OCI-LY3 (cell line): ENCODE measurements around the gene BATF2.
A peak's percentile ranks its signal among the peaks of the same experiment; 100 is the strongest.

Source experiments
- H2AFZ ChIP-seq: fragments of 200-600, 300-600 bp; shearing (Covaris generic); 2 replicates; pipeline ENCODE4 v1.6.0; 2014; ENCODE audit warnings: antibody characterized with exemption, low read depth, low read length
- H3K27ac ChIP-seq: fragments of 200-600, 300-600 bp; sonication (generic); 2 replicates; pipeline ENCODE4 v1.5.1; 2014; ENCODE audit warnings: mild to moderate bottlenecking, low read length, moderate library complexity, mixed read lengths
- H3K27me3 ChIP-seq: fragments of 200-600, 300-600 bp; sonication (generic); 2 replicates; pipeline ENCODE4 v1.6.1; 2014; ENCODE audit warnings: low read depth, low read length, mixed read lengths
- H3K36me3 ChIP-seq: fragments of 200-600, 300-600 bp; sonication (generic); replicated peaks from 2 replicates; pipeline ENCODE3; 2014; ENCODE audit warnings: low read depth, low read length, mixed read lengths
- H3K4me1 ChIP-seq: fragments of 300-600, 200-600 bp; sonication (generic); 2 replicates; pipeline ENCODE4 v1.6.1; 2014; ENCODE audit warnings: low read length, mixed read lengths
- H3K4me2 ChIP-seq: fragments of 200-600, 300-600 bp; sonication (generic); 2 replicates; pipeline ENCODE4 v1.6.1; 2014; ENCODE audit warnings: low read length, mixed read lengths
- H3K4me3 ChIP-seq: fragments of 300-600, 200-600 bp; sonication (generic); 2 replicates; pipeline ENCODE4 v1.5.1; 2014; ENCODE audit warnings: antibody characterized with exemption, mild to moderate bottlenecking, low read length, moderate library complexity
- H3K79me2 ChIP-seq: fragments of 300-600, 200-600 bp; shearing (Covaris generic); 2 replicates; pipeline ENCODE4 v1.6.1; 2014; ENCODE audit warnings: mild to moderate bottlenecking, low read length, mixed read lengths
- H3K9ac ChIP-seq: fragments of 300-600, 200-600 bp; shearing (Covaris generic); 2 replicates; pipeline ENCODE4 v1.6.0; 2014; ENCODE audit warnings: mild to moderate bottlenecking, low read length, moderate library complexity
- H3K9me3 ChIP-seq: fragments of 200-600, 300-600 bp; shearing (Covaris generic); 2 replicates; pipeline ENCODE4 v1.6.1; 2014; ENCODE audit warnings: low read length, mixed read lengths; ENCODE audit not compliant: insufficient read depth
- H4K20me1 ChIP-seq: fragments of 200-600, 300-600 bp; sonication (generic); 2 replicates; pipeline ENCODE4 v1.6.1; 2016; ENCODE audit warnings: low read length, mixed read lengths; ENCODE audit not compliant: insufficient read depth
- EZH2phosphoT487 ChIP-seq: fragments of 200-600 bp; shearing (Covaris generic); IDR thresholded peaks from 2 replicates; pipeline ENCODE4 v1.6.1; 2018; ENCODE audit warnings: antibody characterized with exemption, mixed run types, low read depth
- TF ChIP-seq, protein P1 (sequence below): fragments of 200-600, 300-600 bp; sonication (generic); IDR thresholded peaks from 2 replicates; pipeline ENCODE4 v1.5.1; 2014; ENCODE audit warnings: antibody characterized with exemption, low read length, low read depth

BATF2 gene

GRCh38 chr11:65019824-65020223 is 23.1 kb upstream of the BATF2 start:
- TF ChIP-seq, protein P1, sequence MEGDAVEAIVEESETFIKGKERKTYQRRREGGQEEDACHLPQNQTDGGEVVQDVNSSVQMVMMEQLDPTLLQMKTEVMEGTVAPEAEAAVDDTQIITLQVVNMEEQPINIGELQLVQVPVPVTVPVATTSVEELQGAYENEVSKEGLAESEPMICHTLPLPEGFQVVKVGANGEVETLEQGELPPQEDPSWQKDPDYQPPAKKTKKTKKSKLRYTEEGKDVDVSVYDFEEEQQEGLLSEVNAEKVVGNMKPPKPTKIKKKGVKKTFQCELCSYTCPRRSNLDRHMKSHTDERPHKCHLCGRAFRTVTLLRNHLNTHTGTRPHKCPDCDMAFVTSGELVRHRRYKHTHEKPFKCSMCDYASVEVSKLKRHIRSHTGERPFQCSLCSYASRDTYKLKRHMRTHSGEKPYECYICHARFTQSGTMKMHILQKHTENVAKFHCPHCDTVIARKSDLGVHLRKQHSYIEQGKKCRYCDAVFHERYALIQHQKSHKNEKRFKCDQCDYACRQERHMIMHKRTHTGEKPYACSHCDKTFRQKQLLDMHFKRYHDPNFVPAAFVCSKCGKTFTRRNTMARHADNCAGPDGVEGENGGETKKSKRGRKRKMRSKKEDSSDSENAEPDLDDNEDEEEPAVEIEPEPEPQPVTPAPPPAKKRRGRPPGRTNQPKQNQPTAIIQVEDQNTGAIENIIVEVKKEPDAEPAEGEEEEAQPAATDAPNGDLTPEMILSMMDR = no peak
- TF ChIP-seq EZH2phosphoT487 = no peak
- H3K79me2 ChIP-seq = peaks cover 26% of the 10 kb centered on the region
- H3K4me3 ChIP-seq = no peak overlapping the region
- no peak overlapping the region for H3K9ac ChIP-seq
- H2AFZ ChIP-seq = no peak overlapping the region
- peaks cover 40% of the 10 kb centered on the region for H3K36me3 ChIP-seq
- H3K27me3 ChIP-seq = no peaks in the 10 kb centered on the region
- no peak overlapping the region for H3K27ac ChIP-seq
- H3K4me2 ChIP-seq = no peak overlapping the region
- H3K9me3 ChIP-seq = no peaks in the 10 kb centered on the region
- no peaks in the 10 kb centered on the region for H4K20me1 ChIP-seq
- peaks cover 5% of the 10 kb centered on the region; the same call in 1 of the 2 replicates for H3K4me1 ChIP-seq

- no peak for TF ChIP-seq EZH2phosphoT487
- TF ChIP-seq, protein P1 = no peak
- no peak overlapping the region for H3K4me2 ChIP-seq
- H4K20me1 ChIP-seq = no peaks in the 10 kb centered on the region
- peaks cover 40% of the 10 kb centered on the region for H3K36me3 ChIP-seq
- H2AFZ ChIP-seq = no peak overlapping the region
- H3K27me3 ChIP-seq = no peaks in the 10 kb centered on the region
- H3K9ac ChIP-seq = no peak overlapping the region
- no peak overlapping the region for H3K4me3 ChIP-seq
- H3K27ac ChIP-seq = no peak overlapping the region
- peaks cover 11% of the 10 kb centered on the region for H3K4me1 ChIP-seq
- H3K79me2 ChIP-seq = peaks cover 30% of the 10 kb centered on the region
- H3K9me3 ChIP-seq = no peaks in the 10 kb centered on the region
Measured at GRCh38 chr11:65017937-65018336, 21.2 kb upstream of the BATF2 start.

- H3K27me3 ChIP-seq = no peaks in the 10 kb centered on the region
- H3K4me3 ChIP-seq = no peak overlapping the region
- H2AFZ ChIP-seq = no peak overlapping the region
- H3K9ac ChIP-seq = no peak overlapping the region
- H4K20me1 ChIP-seq = no peaks in the 10 kb centered on the region
- TF ChIP-seq, protein P1 = no peak; the same call in 1 of the 2 replicates
- no peak for TF ChIP-seq EZH2phosphoT487
- H3K9me3 ChIP-seq = no peaks in the 10 kb centered on the region
- H3K4me2 ChIP-seq = no peak overlapping the region
- H3K27ac ChIP-seq = no peak overlapping the region
- peaks cover 33% of the 10 kb centered on the region for H3K36me3 ChIP-seq
- peaks cover 30% of the 10 kb centered on the region for H3K79me2 ChIP-seq
- peaks cover 12% of the 10 kb centered on the region for H3K4me1 ChIP-seq
Measured at GRCh38 chr11:65016705-65017104, 19.9 kb upstream of the BATF2 start.

GRCh38 chr11:65014726-65015227 is 18.0 kb upstream of the BATF2 start:
- Histone ChIP-seq H3K4me3 (peak overlapping the region; percentile 88), H3K36me3 (peaks cover 26% of the 10 kb centered on the region), H3K27ac (peak overlapping the region; percentile 92), H3K4me2 (peak overlapping the region; percentile 89), H3K27me3 (no peaks in the 10 kb centered on the region), H3K79me2 (peaks cover 30% of the 10 kb centered on the region), H4K20me1 (no peaks in the 10 kb centered on the region), H3K4me1 (peaks cover 12% of the 10 kb centered on the region), H2AFZ (peak overlapping the region; percentile 96), H3K9ac (peak overlapping the region; percentile 98), H3K9me3 (no peaks in the 10 kb centered on the region)
- TF ChIP-seq, protein P1 = no peak
- no peak for TF ChIP-seq EZH2phosphoT487
